Stimulated activated CD8-positive, alpha-beta memory T cell treated with anti-CD3 and anti-CD28 coated beads, Interleukin-7, amount 100 ng/mL, for 48 hours (primary cell): ENCODE data around the gene SSTR4.

ENCODE experiments used
- DNase-seq, 2 donors: peaks; one replicate each; pipeline ENCODE4 v3.0.0-alpha.2; 2020; ENCODE audit warnings: low read depth in 1 of 2; ENCODE audit errors: extremely low read depth in 1 of 2

Gene SSTR4

DNA sequence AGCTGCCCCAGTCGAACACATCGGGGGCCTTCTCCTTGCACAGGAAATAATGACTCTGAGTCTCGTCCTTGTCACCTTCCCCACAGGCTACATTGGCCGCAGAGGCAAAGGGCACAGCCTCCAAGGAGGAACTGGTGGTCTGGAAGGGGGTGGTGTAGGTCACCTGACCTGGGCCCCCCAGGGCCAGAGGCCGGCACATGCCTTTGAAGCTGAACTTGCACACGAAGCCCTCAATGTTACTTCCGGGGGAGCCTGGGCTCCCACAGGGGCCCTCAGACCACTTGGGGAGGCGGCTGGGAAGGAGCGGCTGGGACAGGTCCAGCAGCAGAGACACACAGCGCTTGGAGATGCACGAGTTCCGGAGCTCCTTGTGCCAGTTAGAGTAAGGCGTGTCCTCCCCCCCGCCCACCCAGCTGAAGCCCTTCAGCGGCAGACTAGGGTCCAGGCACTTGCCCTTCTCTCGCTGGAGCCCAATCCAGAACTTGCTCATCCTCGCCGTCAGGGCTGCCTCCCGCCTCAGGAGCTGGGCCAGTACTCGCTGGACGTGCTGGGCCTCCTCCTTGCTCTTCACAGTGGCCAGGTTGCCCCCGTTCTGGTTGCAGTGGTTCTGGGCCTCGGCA lies 50.4 kb downstream of the SSTR4 start:
- no peak for DNase-seq

- peak in 1 of 2 donors; percentile 3 for DNase-seq
Measured at GRCh38 chr20:23086056-23086566, 51.0 kb downstream of the SSTR4 start, which contains the start of gene CD93. Gene CD93, minus strand, starts transcription at chr20:23086324. Its CDS starts 132 bp downstream, at chr20:23086192.

DNA sequence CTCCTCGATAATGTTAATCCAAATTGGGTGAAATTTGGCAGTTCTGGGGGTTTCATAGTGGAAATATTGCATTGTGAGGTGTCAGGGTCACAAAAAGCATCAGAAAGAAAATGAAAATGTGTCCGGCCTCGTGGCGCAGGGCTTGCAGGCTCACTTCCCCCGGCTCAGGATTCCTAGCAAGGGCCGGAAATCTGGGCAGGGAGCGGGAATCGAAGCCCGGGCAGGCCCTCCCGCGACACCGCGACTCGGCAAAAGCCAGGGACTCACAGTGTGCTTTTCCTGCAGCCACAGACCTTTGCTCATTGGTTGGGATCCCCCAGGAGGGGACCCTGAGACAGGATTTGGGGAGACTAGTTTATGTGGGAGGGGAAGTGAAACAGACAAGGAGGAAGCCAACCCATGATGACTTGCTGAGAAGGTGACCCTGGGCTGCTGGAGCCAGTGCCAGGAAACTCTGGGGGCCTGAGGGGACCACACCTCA lies 51.9 kb downstream of the SSTR4 start:
- DNase-seq = no peak

GRCh38 chr20:23087587-23088251 lies 52.6 kb downstream of the SSTR4 start:
- no peak for DNase-seq
